MM.1S (cell line): ENCODE results near the gene ARHGEF25.

ENCODE experiments used
- DNase-seq: peaks from one replicate; pipeline ENCODE4 v3.0.0-alpha.2; 2015
- H2AFZ ChIP-seq: fragments of 300-600 bp; sonication (generic); 2 replicates; pipeline ENCODE4 v1.6.0; 2016; ENCODE audit warnings: antibody characterized with exemption, low read length
- H3F3A ChIP-seq: fragments of 300-600 bp; sonication (generic); 2 replicates; pipeline ENCODE4 v1.6.1; 2016; ENCODE audit warnings: mild to moderate bottlenecking, antibody characterized with exemption, low read length, moderate library complexity, mixed read lengths; ENCODE audit not compliant: insufficient read depth
- H3K27ac ChIP-seq: fragments of 300-600 bp; sonication (generic); 2 replicates; pipeline ENCODE4 v1.5.1; 2016; ENCODE audit warnings: mild to moderate bottlenecking, low read length
- H3K27me3 ChIP-seq: fragments of 300-600 bp; sonication (generic); replicated peaks from 2 replicates; pipeline ENCODE4 v1.6.0; 2016; ENCODE audit warnings: low read length; ENCODE audit not compliant: insufficient read depth
- H3K36me3 ChIP-seq: fragments of 300-600 bp; sonication (generic); replicated peaks from 2 replicates; pipeline ENCODE4 v1.6.1; 2016; ENCODE audit warnings: mild to moderate bottlenecking, low read length, mixed read lengths; ENCODE audit not compliant: insufficient read depth
- H3K4me1 ChIP-seq: fragments of 300-600 bp; sonication (generic); 2 replicates; pipeline ENCODE4 v1.6.1; 2016; ENCODE audit warnings: low read length, mixed read lengths
- H3K4me2 ChIP-seq: fragments of 300-600 bp; sonication (generic); 2 replicates; pipeline ENCODE4 v1.6.0; 2016; ENCODE audit warnings: low read depth, low read length
- H3K4me3 ChIP-seq: fragments of 300-600 bp; sonication (generic); 2 replicates; pipeline ENCODE4 v1.5.1; 2016; ENCODE audit warnings: low read length, mixed read lengths
- H3K79me2 ChIP-seq: fragments of 300-600 bp; sonication (generic); 2 replicates; pipeline ENCODE4 v1.6.1; 2016; ENCODE audit warnings: mixed run types, low read length, mixed read lengths
- H3K9ac ChIP-seq: fragments of 300-600 bp; sonication (generic); 2 replicates; pipeline ENCODE4 v1.6.1; 2016; ENCODE audit warnings: low read length, mixed read lengths
- H3K9me2 ChIP-seq: fragments of 300-600 bp; sonication (generic); replicated peaks from 2 replicates; pipeline ENCODE4 v1.6.1; 2016; ENCODE audit warnings: mild to moderate bottlenecking, low read length, mixed read lengths; ENCODE audit not compliant: insufficient read depth
- H3K9me3 ChIP-seq: fragments of 300-600 bp; sonication (generic); replicated peaks from 2 replicates; pipeline ENCODE4 v1.6.1; 2016; ENCODE audit warnings: mild to moderate bottlenecking, low read length, mixed read lengths; ENCODE audit not compliant: insufficient read depth
- H4K20me1 ChIP-seq: fragments of 300-600 bp; sonication (generic); 2 replicates; pipeline ENCODE4 v1.6.1; 2016; ENCODE audit warnings: mild to moderate bottlenecking, low read length, moderate library complexity, mixed read lengths; ENCODE audit not compliant: insufficient read depth
- EZH2 ChIP-seq: fragments of 300-600 bp; sonication (generic); optimal IDR thresholded peaks from 2 replicates; pipeline ENCODE3; 2017; ENCODE audit warnings: low read depth, mild to moderate bottlenecking, antibody characterized with exemption, low read length, mixed read lengths
- EZH2phosphoT487 ChIP-seq: fragments of 300-600 bp; sonication (generic); IDR thresholded peaks from 2 replicates; pipeline ENCODE4 v1.6.1; 2018; ENCODE audit warnings: antibody characterized with exemption, low read length
- TF ChIP-seq, protein P1 (sequence below): fragments of 300-600 bp; sonication (generic); IDR thresholded peaks from 2 replicates; pipeline ENCODE4 v1.5.1; 2016; ENCODE audit warnings: antibody characterized with exemption, low read length, mixed read lengths

The ARHGEF25 gene

DNA sequence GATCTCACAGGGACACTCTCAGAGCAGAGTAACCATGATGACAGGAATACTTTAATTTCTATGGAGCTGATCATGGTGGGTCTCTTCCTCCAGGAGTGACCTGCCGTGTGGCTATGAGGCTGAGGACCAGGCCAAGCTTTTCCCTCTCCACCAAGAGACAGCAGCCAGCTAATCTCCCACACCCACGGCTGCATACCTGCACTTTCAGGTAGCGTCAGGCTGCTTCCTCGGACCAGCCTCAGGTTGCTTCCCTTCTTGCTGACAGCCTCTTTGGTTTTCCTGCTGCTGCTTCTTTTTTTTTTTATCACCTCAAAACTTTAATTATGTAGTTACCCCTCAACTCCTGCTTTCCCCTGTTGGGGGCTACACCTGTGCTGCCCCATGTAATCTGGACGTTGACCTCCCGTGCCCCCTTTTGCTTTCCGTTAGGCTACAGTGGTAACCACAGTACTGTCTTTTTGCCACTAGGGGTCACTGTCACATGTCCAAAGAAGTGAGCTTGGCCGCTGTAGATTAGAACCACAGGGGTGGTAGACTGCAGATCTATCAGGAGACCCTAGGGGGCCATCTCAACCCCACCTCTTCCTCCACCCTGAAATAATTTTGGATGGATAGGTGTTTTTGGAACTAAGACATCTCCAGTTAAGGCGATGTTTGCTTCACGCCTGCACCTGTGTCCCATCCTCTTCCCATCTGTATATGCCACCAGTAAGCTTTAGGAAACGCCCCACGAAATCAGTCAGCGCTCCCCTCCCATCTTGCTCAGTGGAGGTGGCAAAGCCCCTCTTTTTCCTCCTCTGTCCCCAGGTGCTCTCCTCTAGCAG, 28.0 kb upstream of the ARHGEF25 start:
- DNase-seq: peak; percentile 86
- Histone ChIP-seq H3K36me3 (no peaks in the 10 kb centered on the region), H3K27ac (no peak overlapping the region), H3K79me2 (no peaks in the 10 kb centered on the region), H3K9me2 (no peaks in the 10 kb centered on the region), H3K4me2 (peak overlapping the region; percentile 47), H3K4me3 (peak overlapping the region; percentile 13; the same call in 1 of the 2 replicates), H3K9me3 (no peaks in the 10 kb centered on the region), H3F3A (no peaks in the 10 kb centered on the region), H2AFZ (peak overlapping the region; percentile 44; the same call in 1 of the 2 replicates), H3K9ac (no peak overlapping the region), H4K20me1 (no peaks in the 10 kb centered on the region), H3K27me3 (peaks cover 29% of the 10 kb centered on the region), H3K4me1 (no peaks in the 10 kb centered on the region)
- TF ChIP-seq EZH2phosphoT487 (no peak), EZH2 (no peak)
- TF ChIP-seq, protein P1, sequence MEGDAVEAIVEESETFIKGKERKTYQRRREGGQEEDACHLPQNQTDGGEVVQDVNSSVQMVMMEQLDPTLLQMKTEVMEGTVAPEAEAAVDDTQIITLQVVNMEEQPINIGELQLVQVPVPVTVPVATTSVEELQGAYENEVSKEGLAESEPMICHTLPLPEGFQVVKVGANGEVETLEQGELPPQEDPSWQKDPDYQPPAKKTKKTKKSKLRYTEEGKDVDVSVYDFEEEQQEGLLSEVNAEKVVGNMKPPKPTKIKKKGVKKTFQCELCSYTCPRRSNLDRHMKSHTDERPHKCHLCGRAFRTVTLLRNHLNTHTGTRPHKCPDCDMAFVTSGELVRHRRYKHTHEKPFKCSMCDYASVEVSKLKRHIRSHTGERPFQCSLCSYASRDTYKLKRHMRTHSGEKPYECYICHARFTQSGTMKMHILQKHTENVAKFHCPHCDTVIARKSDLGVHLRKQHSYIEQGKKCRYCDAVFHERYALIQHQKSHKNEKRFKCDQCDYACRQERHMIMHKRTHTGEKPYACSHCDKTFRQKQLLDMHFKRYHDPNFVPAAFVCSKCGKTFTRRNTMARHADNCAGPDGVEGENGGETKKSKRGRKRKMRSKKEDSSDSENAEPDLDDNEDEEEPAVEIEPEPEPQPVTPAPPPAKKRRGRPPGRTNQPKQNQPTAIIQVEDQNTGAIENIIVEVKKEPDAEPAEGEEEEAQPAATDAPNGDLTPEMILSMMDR: peak; percentile 97

GRCh38 chr12:57584050-57584449, 27.2 kb upstream of the ARHGEF25 start:
- H3K9me3 ChIP-seq: no peaks in the 10 kb centered on the region
- H3K36me3 ChIP-seq: no peaks in the 10 kb centered on the region
- TF ChIP-seq EZH2: no peak
- TF ChIP-seq, protein P1: no peak
- no peak for TF ChIP-seq EZH2phosphoT487
- H3K9ac ChIP-seq: no peak overlapping the region
- no peaks in the 10 kb centered on the region for H3K9me2 ChIP-seq
- no peaks in the 10 kb centered on the region for H4K20me1 ChIP-seq
- no peak overlapping the region for H3K4me2 ChIP-seq
- peaks cover 32% of the 10 kb centered on the region for H3K27me3 ChIP-seq
- no peak overlapping the region for H2AFZ ChIP-seq
- no peaks in the 10 kb centered on the region for H3F3A ChIP-seq
- H3K4me1 ChIP-seq: no peaks in the 10 kb centered on the region
- H3K27ac ChIP-seq: no peak overlapping the region
- no peak for DNase-seq
- no peaks in the 10 kb centered on the region for H3K79me2 ChIP-seq
- no peak overlapping the region for H3K4me3 ChIP-seq

- Histone ChIP-seq H3K36me3 (no peaks in the 10 kb centered on the region), H3K27me3 (peaks cover 32% of the 10 kb centered on the region), H3K4me2 (no peak overlapping the region), H3K9me3 (no peaks in the 10 kb centered on the region), H3K27ac (no peak overlapping the region), H3K79me2 (no peaks in the 10 kb centered on the region), H3K9me2 (no peaks in the 10 kb centered on the region), H3F3A (no peaks in the 10 kb centered on the region), H3K4me1 (no peaks in the 10 kb centered on the region), H2AFZ (no peak overlapping the region), H3K9ac (no peak overlapping the region), H3K4me3 (no peak overlapping the region), H4K20me1 (no peaks in the 10 kb centered on the region)
- DNase-seq: no peak
- TF ChIP-seq, protein P1: no peak
- TF ChIP-seq EZH2: no peak
- TF ChIP-seq EZH2phosphoT487: no peak
Observed at GRCh38 chr12:57584690-57585089, 26.5 kb upstream of the ARHGEF25 start.
